Measurements from ENCODE around the gene FAM120B.

The FAM120B gene

DNA sequence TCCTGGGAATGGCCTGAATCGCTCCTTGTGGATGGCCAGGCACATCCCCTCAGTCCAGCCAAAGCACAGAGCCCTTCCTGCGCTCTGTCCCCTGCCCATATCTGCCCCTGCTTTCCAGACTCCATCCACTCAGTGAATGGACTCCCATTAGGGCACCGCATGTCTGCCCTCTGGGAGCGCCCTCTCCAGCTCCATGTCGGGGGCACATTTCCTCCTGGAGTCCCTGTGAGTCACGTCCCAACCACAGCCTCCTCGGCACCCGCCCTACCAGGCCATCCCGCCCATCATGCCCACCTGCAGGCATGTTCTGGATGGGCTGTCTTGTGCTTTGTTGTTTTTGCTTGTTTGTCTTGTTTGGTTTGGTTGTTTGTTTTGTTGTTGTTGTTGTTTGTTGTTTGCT lies 149.8 kb downstream of the FAM120B start:
- TF ChIP-seq, protein P1, sequence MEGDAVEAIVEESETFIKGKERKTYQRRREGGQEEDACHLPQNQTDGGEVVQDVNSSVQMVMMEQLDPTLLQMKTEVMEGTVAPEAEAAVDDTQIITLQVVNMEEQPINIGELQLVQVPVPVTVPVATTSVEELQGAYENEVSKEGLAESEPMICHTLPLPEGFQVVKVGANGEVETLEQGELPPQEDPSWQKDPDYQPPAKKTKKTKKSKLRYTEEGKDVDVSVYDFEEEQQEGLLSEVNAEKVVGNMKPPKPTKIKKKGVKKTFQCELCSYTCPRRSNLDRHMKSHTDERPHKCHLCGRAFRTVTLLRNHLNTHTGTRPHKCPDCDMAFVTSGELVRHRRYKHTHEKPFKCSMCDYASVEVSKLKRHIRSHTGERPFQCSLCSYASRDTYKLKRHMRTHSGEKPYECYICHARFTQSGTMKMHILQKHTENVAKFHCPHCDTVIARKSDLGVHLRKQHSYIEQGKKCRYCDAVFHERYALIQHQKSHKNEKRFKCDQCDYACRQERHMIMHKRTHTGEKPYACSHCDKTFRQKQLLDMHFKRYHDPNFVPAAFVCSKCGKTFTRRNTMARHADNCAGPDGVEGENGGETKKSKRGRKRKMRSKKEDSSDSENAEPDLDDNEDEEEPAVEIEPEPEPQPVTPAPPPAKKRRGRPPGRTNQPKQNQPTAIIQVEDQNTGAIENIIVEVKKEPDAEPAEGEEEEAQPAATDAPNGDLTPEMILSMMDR (IDR thresholded peaks at IDR 0.05; ENCODE audit: insufficient read depth, low read depth, low read length, missing control alignments): no peak
- no peak for DNase-seq (ENCODE audit: low read depth)
- no peak overlapping the region for H3K4me3 ChIP-seq (ENCODE audit: low read depth, low read length)
